DND-41 (cell line): Measurements from ENCODE around the gene CXCR3.

Source experiments
- ATAC-seq: fragments of 200-7000 bp; cut with Tn5 transposase; 3 replicates; pipeline ENCODE4 v1.9.1; 2021; ENCODE audit warnings: low read depth; ENCODE audit not compliant: insufficient read depth
- DNase-seq: peaks from one replicate; pipeline ENCODE4 v3.0.0-alpha.2; 2020
- H2AFZ ChIP-seq: 2 replicates; pipeline ENCODE4 v1.6.0; 2012; ENCODE audit warnings: low read depth, low read length
- H3K27ac ChIP-seq: 2 replicates; pipeline ENCODE4 v1.5.1; 2012; ENCODE audit warnings: low read length, inconsistent platforms
- H3K27me3 ChIP-seq: fragments of 200-600 bp; sonication (generic); 2 replicates; pipeline ENCODE4 v1.6.0; 2012; ENCODE audit warnings: low read length, mild to moderate bottlenecking, inconsistent platforms; ENCODE audit not compliant: insufficient read depth, poor library complexity
- H3K36me3 ChIP-seq: 2 replicates; pipeline ENCODE4 v1.5.1; 2012; ENCODE audit warnings: low read length, inconsistent platforms; ENCODE audit not compliant: insufficient read depth
- H3K4me1 ChIP-seq: 2 replicates; pipeline ENCODE4 v1.5.1; 2012; ENCODE audit warnings: mild to moderate bottlenecking, low read length; ENCODE audit not compliant: insufficient read depth
- H3K4me2 ChIP-seq: 2 replicates; pipeline ENCODE4 v1.6.0; 2012; ENCODE audit warnings: mild to moderate bottlenecking, moderate library complexity, low read length, inconsistent platforms; ENCODE audit not compliant: insufficient read depth
- H3K4me3 ChIP-seq, 2 experiments: fragments of 200-600 bp in 1 of 2; shearing (Covaris generic) in 1 of 2; 2 replicates each; pipeline ENCODE4 v1.5.1; 2012 to 2016; ENCODE audit warnings: inconsistent platforms in 2 of 2, low read length in 2 of 2, mild to moderate bottlenecking in 2 of 2, low read depth in 1 of 2, moderate library complexity in 1 of 2
- H3K79me2 ChIP-seq: 2 replicates; pipeline ENCODE4 v1.6.0; 2012; ENCODE audit warnings: low read length, inconsistent platforms; ENCODE audit not compliant: insufficient read depth
- H3K9ac ChIP-seq: 2 replicates; pipeline ENCODE4 v1.6.0; 2012; ENCODE audit warnings: low read depth, mild to moderate bottlenecking, inconsistent platforms, low read length, moderate library complexity
- H3K9me3 ChIP-seq: 2 replicates; pipeline ENCODE4 v1.5.1; 2012; ENCODE audit warnings: low read length, moderate library complexity, mild to moderate bottlenecking, inconsistent platforms; ENCODE audit not compliant: insufficient read depth, severe bottlenecking
- H4K20me1 ChIP-seq: 2 replicates; pipeline ENCODE4 v1.6.0; 2012; ENCODE audit warnings: low read length; ENCODE audit not compliant: insufficient read depth
- EZH2 ChIP-seq: IDR thresholded peaks from 3 replicates; pipeline ENCODE4 v1.6.1; 2012; ENCODE audit warnings: borderline replicate concordance, low read depth, mild to moderate bottlenecking, moderate library complexity, low read length, inconsistent platforms; ENCODE audit not compliant: severe bottlenecking
- TF ChIP-seq, protein P1 (sequence below): IDR thresholded peaks from 2 replicates; pipeline ENCODE4 v1.5.1; 2012; ENCODE audit warnings: borderline replicate concordance, low read length, moderate library complexity, mild to moderate bottlenecking; ENCODE audit not compliant: poor library complexity, severe bottlenecking; ENCODE audit errors: extremely low read depth

Gene CXCR3

DNA sequence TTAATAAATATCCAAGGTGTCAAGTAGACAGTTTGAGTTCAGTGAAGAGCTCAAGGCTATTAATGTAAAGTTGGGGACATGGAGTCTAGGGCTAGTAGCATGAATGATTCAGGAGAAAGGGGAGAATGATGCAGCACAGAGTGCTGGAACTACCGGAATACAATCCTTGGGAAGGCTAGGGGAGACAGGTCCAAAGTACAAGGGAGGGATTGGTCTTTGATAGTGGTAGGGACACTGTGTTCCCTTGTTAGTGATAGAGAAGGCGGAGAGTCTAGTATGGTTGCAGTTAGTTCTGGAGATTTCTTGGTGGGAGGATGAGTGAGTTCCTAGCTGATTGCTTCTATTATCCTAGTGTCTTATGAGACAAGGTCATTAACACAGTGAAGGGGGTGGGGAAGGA lies 31.4 kb downstream of the CXCR3 start:
- Histone ChIP-seq H3K36me3 (no peaks in the 10 kb centered on the region), H2AFZ (no peak overlapping the region), H3K4me1 (no peaks in the 10 kb centered on the region), H3K9ac (no peak overlapping the region), H4K20me1 (no peaks in the 10 kb centered on the region), H3K4me3 (no peak overlapping the region), H3K9me3 (no peaks in the 10 kb centered on the region), H3K27me3 (no peaks in the 10 kb centered on the region), H3K27ac (no peak overlapping the region), H3K79me2 (no peaks in the 10 kb centered on the region), H3K4me2 (no peak overlapping the region)
- DNase-seq: no peak
- no peak for TF ChIP-seq EZH2
- TF ChIP-seq, protein P1, sequence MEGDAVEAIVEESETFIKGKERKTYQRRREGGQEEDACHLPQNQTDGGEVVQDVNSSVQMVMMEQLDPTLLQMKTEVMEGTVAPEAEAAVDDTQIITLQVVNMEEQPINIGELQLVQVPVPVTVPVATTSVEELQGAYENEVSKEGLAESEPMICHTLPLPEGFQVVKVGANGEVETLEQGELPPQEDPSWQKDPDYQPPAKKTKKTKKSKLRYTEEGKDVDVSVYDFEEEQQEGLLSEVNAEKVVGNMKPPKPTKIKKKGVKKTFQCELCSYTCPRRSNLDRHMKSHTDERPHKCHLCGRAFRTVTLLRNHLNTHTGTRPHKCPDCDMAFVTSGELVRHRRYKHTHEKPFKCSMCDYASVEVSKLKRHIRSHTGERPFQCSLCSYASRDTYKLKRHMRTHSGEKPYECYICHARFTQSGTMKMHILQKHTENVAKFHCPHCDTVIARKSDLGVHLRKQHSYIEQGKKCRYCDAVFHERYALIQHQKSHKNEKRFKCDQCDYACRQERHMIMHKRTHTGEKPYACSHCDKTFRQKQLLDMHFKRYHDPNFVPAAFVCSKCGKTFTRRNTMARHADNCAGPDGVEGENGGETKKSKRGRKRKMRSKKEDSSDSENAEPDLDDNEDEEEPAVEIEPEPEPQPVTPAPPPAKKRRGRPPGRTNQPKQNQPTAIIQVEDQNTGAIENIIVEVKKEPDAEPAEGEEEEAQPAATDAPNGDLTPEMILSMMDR: no peak
- no peak for ATAC-seq

DNA sequence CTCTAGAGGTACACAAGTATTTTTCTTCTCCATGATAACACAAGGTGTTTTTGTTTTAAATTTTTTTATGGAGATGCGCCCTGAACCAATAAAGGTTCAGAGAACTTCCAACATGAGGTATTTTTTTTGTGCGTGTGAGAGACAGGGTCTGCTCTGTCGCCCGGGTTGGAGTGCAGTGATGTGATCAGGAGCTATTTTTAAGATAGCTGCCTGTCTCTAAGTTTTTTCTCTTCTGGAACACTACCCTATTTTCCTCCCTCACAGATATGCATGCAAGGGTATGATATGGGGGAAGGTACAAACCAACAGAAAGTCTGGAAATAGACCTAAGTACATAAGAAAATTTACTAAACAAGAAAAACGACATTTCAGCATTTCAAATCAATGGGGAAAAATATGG lies 37.1 kb downstream of the CXCR3 start:
- TF ChIP-seq, protein P1: no peak
- no peak for TF ChIP-seq EZH2
- no peak for ATAC-seq
- Histone ChIP-seq H3K27ac (no peak overlapping the region), H3K4me1 (no peaks in the 10 kb centered on the region), H3K27me3 (no peaks in the 10 kb centered on the region), H3K9me3 (no peaks in the 10 kb centered on the region), H3K9ac (no peak overlapping the region), H3K36me3 (peaks cover 16% of the 10 kb centered on the region; the same call in 1 of the 2 replicates), H3K4me3 (no peak overlapping the region), H3K79me2 (no peaks in the 10 kb centered on the region), H3K4me2 (no peak overlapping the region), H2AFZ (no peak overlapping the region), H4K20me1 (no peaks in the 10 kb centered on the region)
- no peak for DNase-seq

GRCh38 chrX:71579990-71580380 lies 38.3 kb downstream of the CXCR3 start:
- no peak overlapping the region for H3K27ac ChIP-seq
- no peak overlapping the region for H3K4me2 ChIP-seq
- no peak overlapping the region for H2AFZ ChIP-seq
- DNase-seq (no peak), ATAC-seq (no peak)
- no peaks in the 10 kb centered on the region for H3K27me3 ChIP-seq
- TF ChIP-seq, protein P1: no peak
- no peak for TF ChIP-seq EZH2
- H3K9me3 ChIP-seq: no peaks in the 10 kb centered on the region
- H4K20me1 ChIP-seq: no peaks in the 10 kb centered on the region
- H3K9ac ChIP-seq: no peak overlapping the region
- H3K4me3 ChIP-seq: no peak overlapping the region
- H3K36me3 ChIP-seq: peaks cover 27% of the 10 kb centered on the region
- H3K4me1 ChIP-seq: no peaks in the 10 kb centered on the region
- no peaks in the 10 kb centered on the region for H3K79me2 ChIP-seq
